GM12872 (cell line): ENCODE data around the gene CNIH2.

Source experiments
- TF ChIP-seq, protein P1 (sequence below): IDR thresholded peaks from 3 replicates; pipeline ENCODE4 v1.5.1; 2011; ENCODE audit warnings: low read depth, mild to moderate bottlenecking, low read length, moderate library complexity; ENCODE audit not compliant: insufficient read depth

CNIH2 gene

DNA sequence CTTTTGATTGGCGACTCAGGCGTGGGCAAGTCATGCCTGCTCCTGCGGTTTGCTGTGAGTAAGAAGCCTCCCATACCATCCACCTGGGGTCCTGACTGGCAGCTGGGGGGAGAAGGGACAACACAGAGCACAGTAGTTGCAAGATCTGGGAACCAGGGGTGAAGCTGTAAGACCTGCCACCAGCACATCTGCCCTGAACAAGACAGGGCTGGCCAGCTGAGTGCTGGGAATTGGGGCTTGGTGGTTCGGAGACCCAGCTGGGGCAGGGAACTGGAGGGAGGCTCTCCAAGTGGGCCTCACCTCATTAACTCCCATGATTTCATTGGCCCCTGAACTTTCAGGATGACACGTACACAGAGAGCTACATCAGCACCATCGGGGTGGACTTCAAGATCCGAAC is 6.2 kb upstream of the CNIH2 start:
- TF ChIP-seq, protein P1, sequence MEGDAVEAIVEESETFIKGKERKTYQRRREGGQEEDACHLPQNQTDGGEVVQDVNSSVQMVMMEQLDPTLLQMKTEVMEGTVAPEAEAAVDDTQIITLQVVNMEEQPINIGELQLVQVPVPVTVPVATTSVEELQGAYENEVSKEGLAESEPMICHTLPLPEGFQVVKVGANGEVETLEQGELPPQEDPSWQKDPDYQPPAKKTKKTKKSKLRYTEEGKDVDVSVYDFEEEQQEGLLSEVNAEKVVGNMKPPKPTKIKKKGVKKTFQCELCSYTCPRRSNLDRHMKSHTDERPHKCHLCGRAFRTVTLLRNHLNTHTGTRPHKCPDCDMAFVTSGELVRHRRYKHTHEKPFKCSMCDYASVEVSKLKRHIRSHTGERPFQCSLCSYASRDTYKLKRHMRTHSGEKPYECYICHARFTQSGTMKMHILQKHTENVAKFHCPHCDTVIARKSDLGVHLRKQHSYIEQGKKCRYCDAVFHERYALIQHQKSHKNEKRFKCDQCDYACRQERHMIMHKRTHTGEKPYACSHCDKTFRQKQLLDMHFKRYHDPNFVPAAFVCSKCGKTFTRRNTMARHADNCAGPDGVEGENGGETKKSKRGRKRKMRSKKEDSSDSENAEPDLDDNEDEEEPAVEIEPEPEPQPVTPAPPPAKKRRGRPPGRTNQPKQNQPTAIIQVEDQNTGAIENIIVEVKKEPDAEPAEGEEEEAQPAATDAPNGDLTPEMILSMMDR: no peak

DNA sequence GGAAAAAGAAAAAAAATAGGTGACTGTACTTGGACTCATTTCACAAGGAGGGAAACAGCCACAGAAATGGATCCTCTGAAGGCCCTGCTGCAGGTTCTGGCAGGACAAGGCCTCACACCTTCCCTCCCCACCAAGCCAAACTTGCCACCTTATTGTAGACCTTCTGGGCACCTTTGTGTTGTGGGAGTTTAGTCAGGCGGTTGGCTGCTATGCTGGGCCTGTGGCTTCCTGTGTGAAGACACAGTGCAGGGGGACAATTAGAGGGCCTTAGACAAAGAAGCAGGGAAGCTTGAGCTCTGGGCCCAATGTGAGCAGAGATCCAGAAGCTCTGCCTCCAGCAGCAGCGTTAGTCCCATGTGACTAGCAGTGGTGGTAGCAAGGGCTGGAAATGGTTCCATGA is 5.4 kb upstream of the CNIH2 start:
- TF ChIP-seq, protein P1: no peak

DNA sequence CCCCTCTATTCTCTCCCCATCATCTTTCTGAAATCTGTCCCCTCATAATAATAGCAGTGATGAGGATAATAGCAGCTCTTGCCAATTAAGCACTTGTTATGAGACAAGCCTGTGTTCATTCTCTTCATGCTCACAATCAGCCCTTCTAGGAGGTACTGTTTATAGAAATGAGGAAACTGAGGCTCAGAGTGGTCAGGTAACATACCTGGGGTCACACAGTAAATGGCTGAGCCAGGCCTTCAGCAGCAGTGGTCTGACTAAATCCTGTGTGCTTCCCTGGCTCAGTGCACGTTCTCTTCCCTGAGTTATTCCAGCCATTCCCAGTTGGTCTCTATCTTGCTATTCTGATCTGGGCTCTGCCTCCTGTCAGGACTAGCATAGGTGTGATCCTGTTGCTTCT is 3.8 kb upstream of the CNIH2 start:
- TF ChIP-seq, protein P1: no peak

DNA sequence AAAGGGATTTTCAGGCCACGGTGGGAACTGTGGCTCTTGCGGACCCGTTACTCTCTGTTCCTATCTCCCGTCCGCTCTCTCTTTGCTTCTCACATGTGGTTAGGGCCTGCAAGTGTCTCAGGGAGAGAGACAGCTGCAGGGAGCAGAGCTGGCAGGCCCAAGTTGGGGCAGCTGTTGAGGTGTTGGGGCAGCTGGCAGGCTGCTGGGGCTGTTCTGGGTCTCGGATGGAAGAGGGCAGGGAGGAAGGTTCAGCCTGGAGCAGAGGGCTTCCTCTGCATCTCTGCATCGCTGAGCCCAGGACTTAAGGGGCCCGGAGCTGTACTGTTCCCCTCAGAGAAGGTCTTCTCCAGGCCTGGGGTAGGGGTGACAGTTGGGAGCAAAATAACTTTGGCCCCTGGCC is 2.6 kb upstream of the CNIH2 start:
- TF ChIP-seq, protein P1: no peak

DNA sequence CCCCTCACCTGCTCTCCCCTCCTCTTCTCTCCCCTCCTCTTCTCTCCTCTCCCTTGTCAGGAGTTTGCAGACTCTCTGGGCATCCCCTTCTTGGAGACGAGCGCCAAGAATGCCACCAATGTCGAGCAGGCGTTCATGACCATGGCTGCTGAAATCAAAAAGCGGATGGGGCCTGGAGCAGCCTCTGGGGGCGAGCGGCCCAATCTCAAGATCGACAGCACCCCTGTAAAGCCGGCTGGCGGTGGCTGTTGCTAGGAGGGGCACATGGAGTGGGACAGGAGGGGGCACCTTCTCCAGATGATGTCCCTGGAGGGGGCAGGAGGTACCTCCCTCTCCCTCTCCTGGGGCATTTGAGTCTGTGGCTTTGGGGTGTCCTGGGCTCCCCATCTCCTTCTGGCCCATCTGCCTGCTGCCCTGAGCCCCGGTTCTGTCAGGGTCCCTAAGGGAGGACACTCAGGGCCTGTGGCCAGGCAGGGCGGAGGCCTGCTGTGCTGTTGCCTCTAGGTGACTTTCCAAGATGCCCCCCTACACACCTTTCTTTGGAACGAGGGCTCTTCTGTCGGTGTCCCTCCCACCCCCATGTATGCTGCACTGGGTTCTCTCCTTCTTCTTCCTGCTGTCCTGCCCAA is 1.9 kb upstream of the CNIH2 start:
- TF ChIP-seq, protein P1: no peak

DNA sequence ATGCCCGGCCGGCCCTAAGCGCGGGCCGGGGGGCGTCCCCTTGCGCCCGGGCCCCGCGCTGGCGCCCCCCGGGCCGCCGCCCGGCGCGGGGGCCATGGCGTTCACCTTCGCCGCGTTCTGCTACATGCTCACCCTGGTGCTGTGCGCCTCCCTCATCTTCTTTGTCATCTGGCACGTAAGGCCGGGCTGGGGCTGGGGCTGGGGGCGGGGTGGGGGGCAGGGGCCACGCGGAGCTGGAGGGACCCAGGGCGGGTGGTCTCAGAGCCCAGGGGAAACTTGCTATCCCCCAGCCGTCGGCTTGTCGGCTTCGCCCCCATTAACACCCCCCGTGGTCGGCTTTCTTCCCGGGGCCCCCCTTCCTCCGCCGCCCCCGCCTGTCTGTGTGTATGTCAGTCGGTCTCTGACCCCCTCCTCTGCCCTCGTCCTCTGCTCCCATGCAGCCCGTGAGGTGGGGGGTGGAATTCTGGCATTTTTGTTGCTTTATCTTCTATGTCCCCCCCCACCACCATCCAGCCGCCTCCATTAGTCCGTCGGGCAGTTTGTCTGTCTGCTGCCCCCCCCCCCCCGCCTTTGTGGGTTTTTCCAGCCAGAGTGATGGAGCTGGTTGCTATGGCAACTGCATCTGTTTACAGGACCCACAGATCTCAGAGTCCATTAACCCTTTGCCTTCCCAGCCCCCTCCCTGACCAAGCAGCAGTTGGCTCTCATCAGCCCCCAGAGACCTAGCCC is 552 bp downstream of the CNIH2 start:
- TF ChIP-seq, protein P1: no peak

DNA sequence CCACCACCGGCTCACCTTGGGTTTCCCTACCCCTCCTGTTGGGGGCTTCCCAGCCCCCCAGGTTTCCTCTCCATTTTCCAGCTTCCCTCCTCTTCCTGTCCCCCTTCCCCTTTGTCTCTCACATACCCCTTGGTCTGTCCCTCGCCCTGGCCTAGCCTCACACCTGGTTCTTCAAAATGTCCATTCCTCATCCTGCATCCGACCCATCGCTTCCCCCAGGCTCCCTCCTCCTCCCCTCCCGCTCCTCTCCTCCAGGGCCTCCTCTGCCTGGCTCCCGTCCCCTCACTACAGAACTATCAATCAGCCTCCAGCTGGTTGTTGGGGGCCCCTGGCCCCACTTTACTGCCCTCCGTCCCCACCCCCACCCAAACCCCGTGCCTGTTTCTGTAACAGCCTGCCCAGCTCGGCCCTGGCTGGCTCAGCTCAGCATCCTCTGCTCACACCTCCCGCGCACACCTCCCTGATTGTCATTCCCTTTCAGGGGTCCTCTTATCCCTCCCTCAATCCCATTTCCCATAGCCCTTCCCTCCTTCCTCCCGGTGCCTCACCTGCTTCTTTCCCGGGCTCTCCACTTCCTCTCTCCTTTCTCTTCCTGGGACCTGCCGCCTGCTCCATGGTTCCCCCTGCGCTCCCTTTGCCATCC is 1.2 kb downstream of the CNIH2 start:
- TF ChIP-seq, protein P1: no peak
